ENCODE measurements around the gene TWF2.

The TWF2 gene

DNA sequence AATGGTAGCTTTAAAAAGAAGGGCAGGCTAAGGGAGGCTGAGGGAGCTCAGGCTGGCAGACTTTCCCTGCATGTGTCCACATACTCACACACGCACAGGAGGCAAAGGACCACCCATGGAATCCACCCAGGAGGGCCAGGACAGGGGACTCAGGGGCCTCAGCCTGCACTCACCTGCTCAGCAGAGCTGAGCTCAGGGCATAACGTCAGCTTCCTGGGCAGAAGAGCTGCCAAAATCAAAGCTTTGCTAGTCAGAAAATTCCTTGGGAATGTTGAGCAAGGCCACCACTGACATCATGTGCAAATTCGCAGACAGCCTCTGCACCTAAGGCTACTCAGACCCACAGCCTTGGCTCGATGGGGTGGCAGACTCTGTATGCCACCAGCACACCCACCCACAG, 57.4 kb downstream of the TWF2 start:
- DNase-seq (ENCODE audit: low read depth) = no peak
